Activated naive CD4-positive, alpha-beta T cell treated with anti-CD3 and anti-CD28 coated beads, Interleukin-2, amount 50 U/mL, for 16 hours (primary cell): Measurements from ENCODE around the gene GYPC.
"Not testable (repeated sequence)": the region's sequence is repeated elsewhere in the genome, so short reads cannot be mapped to it uniquely, and the experiment has no call there.

Experiments used
- DNase-seq: peaks from one replicate; pipeline ENCODE4 v3.0.0-alpha.2; 2020

The GYPC gene

GRCh38 chr2:126655500-126656430 is at the start of gene GYPC:
TSS of gene GYPC (plus strand) at chr2:126656158. CDS start at chr2:126656264, 106 bp downstream.
- peak; percentile 64 for DNase-seq

DNA sequence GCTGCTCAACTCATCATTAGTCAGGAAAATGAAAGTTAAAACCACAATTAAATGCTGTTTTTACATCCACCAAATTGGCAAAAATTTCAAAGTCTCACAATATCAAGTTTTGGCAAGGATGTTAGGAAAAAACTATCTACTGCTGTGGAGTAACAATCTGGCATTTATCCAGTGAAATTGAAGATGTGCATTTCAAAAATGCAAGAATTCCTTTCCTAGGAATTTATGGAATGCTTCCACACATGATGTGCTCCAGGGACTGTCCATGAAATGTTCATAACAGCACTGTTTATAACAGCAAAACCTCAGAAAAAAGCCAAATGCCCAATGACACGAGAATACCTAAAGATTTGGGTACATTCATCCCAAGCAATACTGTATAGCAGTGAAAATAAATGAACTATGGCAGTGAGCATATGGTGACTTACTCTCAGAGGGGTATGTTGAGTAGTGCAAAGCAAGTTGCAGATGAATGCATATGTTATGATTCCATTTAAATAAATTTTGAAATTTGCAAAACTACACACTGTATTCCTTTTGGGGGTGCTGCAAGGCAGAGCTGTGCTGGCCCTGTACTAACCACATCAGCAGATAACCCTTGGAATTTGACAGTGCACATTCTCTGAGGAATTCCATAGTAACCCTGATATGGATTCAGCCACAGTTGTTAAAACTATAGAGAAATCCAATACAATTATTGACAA is 41.3 kb upstream of the GYPC start:
- DNase-seq, result no peak

DNA sequence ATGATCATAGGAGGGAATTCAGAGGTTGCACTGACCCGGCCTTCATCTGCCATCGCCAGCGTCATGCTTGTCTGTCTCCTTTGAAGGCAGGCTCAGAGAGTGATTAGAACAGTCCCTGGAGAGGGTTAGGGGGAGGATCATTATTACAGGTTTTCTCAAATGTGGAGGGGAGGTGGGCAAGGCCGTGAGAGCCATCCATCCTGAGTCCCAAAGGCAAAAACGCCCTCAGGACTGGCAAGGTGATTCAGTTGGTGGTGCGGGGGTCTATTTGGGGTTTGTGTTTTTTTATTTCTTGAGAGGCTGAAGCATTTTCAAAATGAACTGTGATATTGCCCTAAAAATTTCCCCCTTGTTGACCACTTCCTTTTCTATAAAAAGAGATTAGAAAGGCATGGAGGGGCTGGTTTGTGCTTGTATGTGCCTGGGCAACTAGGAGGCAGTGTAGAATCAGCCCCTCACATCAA is 39.3 kb upstream of the GYPC start:
- DNase-seq, result no peak

DNA sequence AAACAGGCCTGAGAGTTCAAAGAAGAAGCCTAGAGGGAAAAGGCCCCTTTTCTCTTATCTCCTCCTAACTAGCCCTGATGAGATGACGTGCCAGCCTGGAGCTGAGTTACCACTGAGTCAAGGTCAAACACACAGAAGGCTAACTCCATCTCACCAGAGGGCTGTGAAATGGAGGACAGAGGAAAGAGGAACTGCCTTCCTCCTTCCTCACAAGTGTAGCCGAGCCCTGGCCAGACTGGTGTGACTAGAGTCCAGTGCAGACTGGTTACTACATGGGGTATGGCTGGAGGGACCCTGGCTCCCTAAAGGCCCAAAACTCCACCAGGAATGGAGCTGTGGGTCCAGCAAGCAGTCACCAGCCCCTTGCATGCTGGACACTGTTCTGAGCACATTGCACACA is 35.7 kb upstream of the GYPC start:
- DNase-seq, result no peak

DNA sequence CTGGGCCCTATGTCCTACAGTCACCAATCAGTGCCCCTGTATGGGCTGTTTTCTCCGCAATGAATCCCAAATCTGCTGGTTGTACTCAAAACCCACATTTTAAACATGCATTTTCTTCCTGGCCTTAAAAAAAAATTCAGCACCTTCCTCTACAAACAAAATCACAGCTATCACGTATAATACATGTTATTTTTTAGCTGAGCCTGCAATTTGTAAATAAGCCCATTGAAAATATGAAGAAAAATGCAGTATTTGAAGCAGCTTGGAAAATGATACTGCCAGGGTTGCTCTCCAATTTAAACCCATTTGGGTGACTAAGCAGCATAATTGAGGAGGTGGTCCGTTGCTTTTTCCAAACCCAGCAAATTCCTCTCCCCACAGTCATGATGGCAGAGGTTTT is 33.0 kb upstream of the GYPC start:
- no peak for DNase-seq

DNA sequence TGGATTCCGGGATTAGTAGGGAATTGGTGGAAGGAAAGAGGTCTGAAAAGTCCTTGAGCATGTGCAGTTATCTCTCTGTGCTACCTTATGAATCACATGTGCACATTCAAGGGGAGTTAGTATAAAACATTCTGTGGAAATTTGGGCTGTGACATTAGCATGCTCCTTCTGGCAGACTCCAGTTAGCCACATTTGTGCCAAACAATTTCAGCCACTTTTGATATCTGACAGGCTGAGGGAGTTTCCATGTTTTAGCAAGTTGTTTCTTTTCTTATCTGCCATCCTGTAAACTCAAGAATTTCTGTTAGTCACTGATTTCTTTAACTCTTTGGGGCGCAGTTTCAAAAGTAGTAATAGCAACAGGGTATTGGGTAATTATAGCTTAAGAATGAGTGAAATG is 28.3 kb upstream of the GYPC start:
- no peak for DNase-seq

DNA sequence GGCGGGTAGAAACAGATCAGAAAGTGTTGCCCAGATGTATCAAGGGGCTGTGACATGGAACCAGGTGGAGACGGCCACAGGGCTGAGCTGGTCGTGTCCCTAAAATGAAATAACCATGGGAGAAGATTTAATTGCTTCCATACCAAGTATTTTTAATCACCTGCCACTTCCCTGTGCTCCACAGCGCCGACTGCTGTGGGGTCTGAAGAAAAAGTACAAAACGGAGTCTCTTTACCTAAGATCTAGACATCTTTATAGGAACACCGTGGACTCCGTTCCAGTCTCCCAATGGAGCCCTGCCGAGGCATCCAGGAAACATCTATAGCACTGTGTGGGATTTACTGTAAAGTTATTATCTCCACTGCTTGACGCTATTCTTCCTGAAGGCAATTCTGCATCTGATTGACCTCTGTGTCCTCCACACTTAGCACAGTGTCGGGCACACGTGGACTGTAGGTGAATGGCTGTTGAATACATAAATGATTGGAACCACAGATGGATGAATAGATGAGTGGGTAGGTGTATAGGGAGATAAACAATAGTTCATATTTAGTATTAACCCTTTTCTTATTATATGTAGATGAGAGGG is 21.6 kb upstream of the GYPC start:
- peak; percentile 33 for DNase-seq

DNA sequence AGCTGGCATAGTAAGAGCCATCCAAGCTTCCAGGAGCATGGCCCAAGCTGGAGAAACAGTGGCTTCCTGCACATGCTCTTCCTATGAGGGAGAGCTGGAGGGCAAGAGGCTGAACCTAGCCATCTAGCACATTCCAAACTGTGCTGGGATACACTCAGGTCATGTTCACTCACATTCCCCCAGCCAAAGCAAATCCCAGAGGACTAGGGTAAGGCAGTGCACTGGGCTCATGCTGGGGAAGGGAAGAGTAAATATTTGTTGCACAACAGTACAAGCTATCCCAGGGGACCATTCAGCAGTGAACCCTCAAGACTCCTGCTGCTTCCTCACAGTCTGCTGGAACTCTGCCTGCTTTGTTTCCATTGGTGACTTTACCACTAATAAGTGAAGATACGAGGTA is 20.7 kb upstream of the GYPC start:
- no peak for DNase-seq

DNA sequence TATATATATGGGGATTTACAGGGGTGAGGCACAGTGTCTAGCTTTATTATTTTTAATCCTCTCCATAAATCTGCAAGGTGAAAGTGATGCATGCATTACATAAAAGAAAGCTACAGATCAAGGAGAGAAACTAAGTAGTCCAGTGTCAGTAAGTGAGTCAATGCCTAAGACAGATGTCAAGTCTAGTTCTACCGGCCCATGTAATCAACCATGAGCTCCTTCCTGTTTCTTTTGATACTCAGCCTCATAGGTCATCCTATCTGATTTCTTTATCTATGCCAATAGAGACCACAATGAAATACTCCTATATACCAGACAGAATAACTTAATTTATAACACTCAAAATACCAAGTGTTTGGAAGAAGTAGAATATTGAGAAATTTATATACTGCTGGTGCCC is 20.2 kb upstream of the GYPC start:
- DNase-seq, result no peak

DNA sequence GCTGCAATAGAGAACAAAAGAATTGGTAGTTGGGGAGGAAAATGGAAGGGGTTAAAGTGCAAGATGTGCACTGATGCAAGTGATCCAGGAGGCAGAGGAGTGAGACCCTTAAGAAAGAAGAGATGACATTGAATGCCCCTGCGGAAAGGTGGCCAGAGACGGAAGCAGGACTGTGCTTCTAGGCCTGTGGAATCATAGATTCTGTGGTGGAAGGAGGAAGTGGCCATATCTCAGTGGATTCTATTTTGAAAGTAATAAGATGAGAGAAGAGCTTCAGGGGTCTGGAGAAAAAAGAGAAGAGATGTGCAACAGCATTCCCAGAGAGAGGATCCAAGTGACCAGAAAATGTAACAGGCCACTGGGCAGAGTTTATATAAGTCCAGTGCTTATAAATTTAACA is 18.6 kb upstream of the GYPC start:
- DNase-seq, result no peak

DNA sequence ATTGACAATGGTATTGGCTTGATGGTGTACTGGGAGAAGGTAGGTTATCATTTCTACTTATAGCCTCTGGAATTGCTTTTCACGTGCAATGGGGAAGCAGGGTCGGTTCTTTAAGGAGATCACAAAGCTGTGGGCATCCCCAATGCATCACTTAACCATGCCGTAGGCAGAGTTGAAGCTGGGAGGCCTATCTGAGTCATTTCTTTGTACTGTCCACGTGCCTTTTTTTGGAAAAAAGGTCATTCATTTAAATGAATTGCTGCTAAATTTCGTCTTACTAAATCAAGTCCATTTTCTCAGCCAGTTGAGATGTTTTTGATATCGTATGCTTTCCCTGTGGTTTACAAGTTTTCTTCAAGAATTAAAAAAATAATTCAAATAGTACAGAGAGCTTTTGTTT is 17.2 kb upstream of the GYPC start:
- DNase-seq, result no peak

GRCh38 chr2:126639276-126639675 is 16.7 kb upstream of the GYPC start:
- DNase-seq, result no peak

DNA sequence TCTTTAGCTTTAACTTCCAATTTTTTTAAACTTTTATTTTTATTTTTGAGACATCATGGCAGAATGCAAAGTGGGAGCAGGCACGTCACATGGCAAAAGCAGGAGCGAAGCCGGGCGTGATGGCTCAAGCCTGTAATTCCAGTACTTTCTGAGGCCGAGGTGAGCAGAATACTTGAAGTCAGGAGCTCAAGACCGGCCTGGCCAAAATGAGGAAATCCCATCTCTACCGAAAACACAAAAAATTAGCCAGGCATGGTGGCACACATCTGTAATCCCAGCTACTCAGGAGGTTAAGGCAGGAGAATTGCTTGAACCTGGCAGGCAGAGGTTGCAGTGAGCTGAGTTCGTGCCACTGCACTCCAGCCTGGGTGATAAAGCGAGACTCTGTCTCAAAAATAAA is 14.7 kb upstream of the GYPC start:
- not testable (repeated sequence) for DNase-seq

GRCh38 chr2:126642031-126642430 is 13.9 kb upstream of the GYPC start:
- no peak for DNase-seq

DNA sequence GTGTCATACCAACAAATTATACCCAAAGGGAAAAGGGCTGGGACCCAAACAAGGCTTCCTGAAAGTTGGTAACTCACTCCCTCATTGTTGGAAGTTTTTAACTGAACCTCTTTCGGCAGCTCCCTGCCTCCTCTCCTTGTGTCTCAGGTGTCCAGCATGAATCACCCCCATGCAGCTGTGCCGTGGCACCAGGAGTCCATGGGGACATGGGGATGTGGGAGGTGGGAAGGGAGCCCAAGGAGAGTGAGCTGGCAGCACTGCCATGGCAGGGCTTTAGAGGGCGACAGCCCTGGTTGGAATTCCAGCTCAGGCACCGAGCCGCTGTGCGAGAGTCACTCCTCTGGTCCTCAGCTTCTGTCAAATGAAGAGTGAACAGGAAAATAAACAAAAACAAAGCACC is 12.5 kb upstream of the GYPC start:
- DNase-seq, result no peak

- DNase-seq, result no peak
Measured at GRCh38 chr2:126643972-126644371, 12.0 kb upstream of the GYPC start.

DNA sequence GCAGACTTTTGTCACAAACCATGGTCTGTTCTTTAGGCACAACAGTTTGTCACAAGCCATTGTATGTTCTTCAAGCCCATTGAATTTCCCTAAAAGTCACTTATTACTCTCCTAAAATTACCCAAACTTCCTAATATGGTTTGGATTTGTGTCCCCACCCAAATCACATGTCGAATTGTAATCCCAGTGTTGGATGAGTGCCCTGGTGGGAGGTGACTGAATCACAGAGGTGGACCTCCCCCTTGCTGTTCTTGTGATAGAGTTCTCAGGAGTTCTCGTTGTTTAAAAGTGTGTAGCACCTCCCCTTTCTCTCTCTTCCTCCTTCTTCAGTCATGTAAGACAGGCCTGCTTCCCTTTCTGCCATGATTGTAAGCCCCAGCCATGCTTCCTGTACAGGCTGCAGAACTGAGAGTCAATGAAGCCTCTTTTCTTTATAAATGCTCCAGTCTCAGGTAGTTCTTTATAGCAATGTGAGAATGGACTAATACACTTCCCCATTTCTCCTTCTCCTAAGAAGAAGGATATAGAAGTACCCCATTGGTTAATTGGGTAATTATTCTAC is 11.2 kb upstream of the GYPC start:
- no peak for DNase-seq

- no peak for DNase-seq
Measured at GRCh38 chr2:126645211-126645618, 10.7 kb upstream of the GYPC start.

- no peak for DNase-seq
Measured at GRCh38 chr2:126646026-126646425, 9.9 kb upstream of the GYPC start.

DNA sequence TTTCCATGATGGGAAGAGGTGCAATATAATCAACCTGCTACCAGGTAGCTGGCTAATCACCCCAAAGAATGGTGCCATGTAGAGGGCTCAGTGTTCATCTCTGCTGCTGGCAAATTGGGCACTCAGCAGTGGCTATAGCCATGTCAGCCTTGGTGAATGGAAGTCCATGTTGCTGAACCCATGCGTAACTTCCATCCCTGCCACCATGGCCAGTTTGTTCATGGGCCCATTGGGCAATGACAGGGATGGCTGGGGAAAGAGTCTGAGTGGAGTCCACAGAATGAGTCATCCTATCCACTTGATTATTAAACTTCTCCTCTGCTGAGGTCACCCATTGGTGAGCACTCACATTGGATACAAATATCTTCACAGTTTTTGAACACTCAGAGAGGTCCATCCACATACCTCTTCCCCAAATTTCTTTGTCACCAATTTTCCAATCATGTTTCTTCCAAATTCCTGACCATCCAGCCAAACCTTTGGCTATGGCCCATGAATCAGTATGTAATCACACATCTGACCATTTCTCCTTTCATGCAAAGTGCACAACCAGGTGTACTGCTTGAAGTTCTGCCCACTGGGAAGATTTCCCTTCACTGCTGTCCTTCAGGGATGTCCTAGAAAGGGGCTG is 8.1 kb upstream of the GYPC start:
- not testable (repeated sequence) for DNase-seq

DNA sequence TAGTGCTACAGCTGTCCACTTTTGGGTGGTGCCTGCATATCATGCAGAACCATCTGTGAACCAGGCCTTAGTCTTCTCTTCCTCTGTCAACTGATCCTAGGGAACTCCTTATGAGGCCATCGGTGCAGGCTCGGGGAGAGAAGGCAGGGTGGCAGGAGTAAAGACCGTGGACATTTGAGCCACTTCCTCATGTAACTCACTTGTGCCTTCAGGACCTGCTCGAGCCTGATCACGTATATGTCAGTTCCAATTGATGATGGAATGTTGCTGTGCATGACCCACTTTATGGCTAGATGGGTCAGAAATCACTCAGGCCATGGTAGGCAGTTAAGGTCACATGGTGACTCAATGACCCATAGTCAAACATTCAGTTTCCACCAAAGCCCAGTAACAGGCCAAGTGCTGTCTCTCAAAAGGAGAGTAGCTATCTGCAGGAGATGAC is 7.6 kb upstream of the GYPC start:
- not testable (repeated sequence) for DNase-seq

GRCh38 chr2:126649101-126649500 is 6.9 kb upstream of the GYPC start:
- DNase-seq, result no peak

GRCh38 chr2:126650994-126651393 is 5.0 kb upstream of the GYPC start:
- DNase-seq, result no peak
